K562 (cell line): ENCODE results near the gene NDUFV2. TPM values are rescaled to one million over a fixed set of nuclear protein-coding genes. Genes with fewer than 3 reads are reported as not detected.

ENCODE experiments used
- KLF13 ChIP-seq: fragments of 450-650 bp; IDR thresholded peaks from 2 replicates; pipeline ENCODE4 v1.6.1; 2016; ENCODE audit warnings: missing genetic modification characterization, low read depth, mild to moderate bottlenecking, missing compliant biosample characterization, moderate library complexity, borderline replicate concordance
- SRSF7 ChIP-seq: fragments of 200-400 bp; formaldehyde crosslinking; optimal IDR thresholded peaks from 2 replicates; pipeline ENCODE3; 2017; ENCODE audit warnings: mild to moderate bottlenecking, low read depth, low read length
- ZFP36 ChIP-seq: fragments of 150-350 bp; IDR thresholded peaks from 2 replicates; pipeline ENCODE4 v1.6.1; 2018; ENCODE audit warnings: low read length, low read depth; ENCODE audit not compliant: partially characterized antibody
- ZNF318 ChIP-seq, 2 experiments: fragments of 450-650 bp; IDR thresholded peaks; 2 replicates each; pipeline ENCODE4 v1.6.1; 2016; ENCODE audit warnings: mild to moderate bottlenecking in 2 of 2, borderline replicate concordance in 1 of 2, low read depth in 1 of 2, moderate library complexity in 1 of 2
- ZNF354B ChIP-seq: fragments of 250-450 bp; sonication (Bioruptor Pico); IDR thresholded peaks from 2 replicates; pipeline ENCODE4 v1.4.0; 2020
- polyA plus RNA-seq, 8 experiments: library from polyadenylated mRNA; depleted of rRNA in 4 of 8; stranded (reverse) in 5 of 8; unstranded in 3 of 8; fragments of >200 nt; fragmentation: Nextera tagmentation in 2 of 8; fragmentation: Illumina TruSeq in 1 of 8; extraction: Ambion mirVana in 2 of 8; extraction: Trizol in 1 of 8; gene quantifications; 2 replicates each; pipeline versions ENCODE4 v1.2.1 to v1.2.3, GENCODE V29; 2011 to 2014; ENCODE audit warnings: inconsistent platforms in 1 of 8, missing spikeins in 1 of 8
- total RNA-seq, 7 experiments: library from RNA; depleted of rRNA in 6 of 7; stranded (reverse); fragments of >200 nt in 6 of 7; fragmentation: Illumina TruSeq in 2 of 7; extraction: Trizol in 2 of 7; gene quantifications; 2 replicates each; pipeline versions ENCODE4 v1.2.1 to v1.2.3, GENCODE V29; 2011 to 2021; ENCODE audit warnings: low replicate concordance in 1 of 7

NDUFV2 gene
- total and polyA plus RNA-seq, 9 of the 15 experiments (the other 6 are each of a cell fraction or from before 2014, with no cell fraction given), result 213 to 550 (median 384) TPM

GRCh38 chr18:9062418-9062751, 40.1 kb upstream of the NDUFV2 start (continued):
- no peak for TF ChIP-seq ZNF318 (IDR thresholded peaks at IDR 0.05; ENCODE audit: borderline replicate concordance in 1 of 2, low read depth in 1 of 2)
- TF ChIP-seq ZNF354B (CRISPR knock-in tag), result no peak
- TF ChIP-seq KLF13 (tag), result no peak
- no peak for TF ChIP-seq ZFP36
- no peak for TF ChIP-seq SRSF7
